SH-SY5Y (cell line): ENCODE results near the gene TRMT2A.

Source experiments
- GATA2 ChIP-seq: IDR thresholded peaks from 2 replicates; pipeline ENCODE4 v1.6.1; 2011; ENCODE audit warnings: mild to moderate bottlenecking, low read depth, low read length
- GATA3 ChIP-seq: IDR thresholded peaks from 2 replicates; pipeline ENCODE4 v1.6.1; 2011; ENCODE audit warnings: low read depth, mild to moderate bottlenecking, low read length, moderate library complexity

DNA sequence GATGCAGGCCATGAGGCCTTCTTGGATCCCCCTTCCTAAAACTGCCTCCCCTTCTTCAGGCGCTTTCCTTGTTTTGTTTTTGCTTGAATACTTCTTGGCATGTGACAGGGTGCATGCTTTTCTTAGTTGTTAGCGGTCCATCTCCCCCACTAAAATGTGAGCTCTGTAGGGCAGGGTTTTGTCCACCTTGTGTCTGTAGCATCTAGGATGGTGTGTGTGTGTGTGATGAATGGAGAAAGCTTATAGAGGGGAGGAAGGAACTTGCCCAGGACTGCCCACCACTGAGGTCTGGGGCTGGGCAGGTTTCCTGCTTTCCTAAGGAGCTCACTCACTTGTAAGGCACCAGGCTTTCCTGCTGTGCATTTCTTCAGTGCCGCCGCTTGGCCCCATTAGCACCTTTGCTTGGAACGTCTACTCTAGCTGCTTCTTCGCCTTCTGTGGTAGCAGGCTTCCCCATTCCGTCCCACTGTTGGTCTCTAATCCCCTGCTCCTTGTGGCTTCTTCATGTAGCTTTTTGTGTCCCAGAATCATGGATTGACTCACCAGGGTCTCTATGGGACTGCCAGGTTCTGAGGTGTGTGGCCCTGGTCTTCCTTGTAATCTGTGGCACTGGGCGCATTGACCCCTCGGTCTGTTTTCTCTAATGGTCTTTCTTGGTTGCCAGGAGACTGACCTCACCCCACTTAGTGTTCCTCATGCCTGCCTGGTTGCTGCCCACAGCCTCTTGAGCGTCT is 33.7 kb downstream of the TRMT2A start:
- no peak for TF ChIP-seq GATA2
- no peak for TF ChIP-seq GATA3
